Smooth muscle cell (in vitro differentiated cells): ENCODE results near the gene RIBC1. TPM values are rescaled to one million over a fixed set of nuclear protein-coding genes. Genes with fewer than 3 reads are reported as not detected.

Experiments used
- DNase-seq: peaks from one replicate; lab custom pipeline; 2025; ENCODE audit not compliant: unreplicated experiment; lab: John Stamatoyannopoulos, UW
- H2AFZ ChIP-seq: fragments of 200-600 bp; sonication (generic); 2 replicates; pipeline ENCODE4 v1.6.0; 2016; ENCODE audit warnings: antibody characterized with exemption, low read depth, mild to moderate bottlenecking
- H3F3A ChIP-seq: fragments of 200-600 bp; sonication (generic); 2 replicates; pipeline ENCODE4 v1.6.0; 2017; ENCODE audit warnings: antibody characterized with exemption, low read depth
- H3K27ac ChIP-seq: fragments of 200-600 bp; sonication (generic); 2 replicates; pipeline ENCODE4 v1.5.1; 2016; ENCODE audit warnings: low read depth, mild to moderate bottlenecking
- H3K27me3 ChIP-seq: fragments of 200-600 bp; sonication (generic); 2 replicates; pipeline ENCODE4 v1.6.1; 2016; ENCODE audit warnings: low read depth, mild to moderate bottlenecking
- H3K36me3 ChIP-seq: fragments of 200-600 bp; sonication (generic); 2 replicates; pipeline ENCODE4 v1.5.1; 2016; ENCODE audit warnings: low read depth
- H3K4me1 ChIP-seq: fragments of 200-600 bp; sonication (generic); 2 replicates; pipeline ENCODE4 v1.5.1; 2016; ENCODE audit warnings: low read depth
- H3K4me2 ChIP-seq: fragments of 200-600 bp; sonication (generic); 2 replicates; pipeline ENCODE4 v1.6.0; 2016; ENCODE audit warnings: mild to moderate bottlenecking
- H3K4me3 ChIP-seq: fragments of 200-600 bp; sonication (generic); 2 replicates; pipeline ENCODE4 v1.5.1; 2016; ENCODE audit warnings: mild to moderate bottlenecking
- H3K79me2 ChIP-seq: fragments of 200-600 bp; sonication (generic); 2 replicates; pipeline ENCODE4 v1.6.0; 2016; ENCODE audit warnings: low read depth, mild to moderate bottlenecking
- H3K9ac ChIP-seq: fragments of 200-600 bp; sonication (generic); 2 replicates; pipeline ENCODE4 v1.6.0; 2016; ENCODE audit warnings: low read depth
- H3K9me3 ChIP-seq: fragments of 200-600 bp; sonication (generic); replicated peaks from 2 replicates; pipeline ENCODE4 v1.5.1; 2016; ENCODE audit warnings: low read depth
- H4K20me1 ChIP-seq: fragments of 200-600 bp; sonication (generic); 2 replicates; pipeline ENCODE4 v1.6.0; 2016; ENCODE audit warnings: low read depth
- CTCF ChIP-seq: fragments of 200-600 bp; sonication (generic); IDR thresholded peaks from 2 replicates; pipeline ENCODE4 v1.5.1; 2017; ENCODE audit warnings: borderline replicate concordance, mild to moderate bottlenecking, antibody characterized with exemption; ENCODE audit not compliant: insufficient read depth, poor library complexity, severe bottlenecking
- WGBS: methylation state at CpG from one replicate; pipeline ENCODE4 v1.1.7; 2016; ENCODE audit warnings: low lambda C conversion rate; 5-methylcytosine and 5-hydroxymethylcytosine counted together
- polyA plus RNA-seq: library from polyadenylated mRNA; unstranded; fragments of >200 nt; fragmentation: Nextera tagmentation; extraction: Ambion mirVana; gene quantifications from 2 replicates; pipeline ENCODE4 v1.2.1, GENCODE V29; 2016
- total RNA-seq: library from RNA; depleted of rRNA; stranded (reverse); fragments of >200 nt; gene quantifications from 2 replicates; pipeline ENCODE4 v1.2.3, GENCODE V29; 2014

Gene RIBC1
- total and polyA plus RNA-seq, 2 experiments from 2014 or later = 0.16 to 1.4 TPM

- DNase-seq = no peak
- no peak overlapping the region for H3K4me3 ChIP-seq
- no peaks in the 10 kb centered on the region for H4K20me1 ChIP-seq
- H3K9me3 ChIP-seq = no peaks in the 10 kb centered on the region
- H3K27me3 ChIP-seq = no peaks in the 10 kb centered on the region
- no peak overlapping the region for H3K27ac ChIP-seq
- no peak overlapping the region for H3K4me2 ChIP-seq
- H3K36me3 ChIP-seq = no peaks in the 10 kb centered on the region
- no peaks in the 10 kb centered on the region for H3K4me1 ChIP-seq
- H3F3A ChIP-seq = no peaks in the 10 kb centered on the region
- 71% methylated on average over 5 of the region's 5 CpGs for WGBS
- H3K79me2 ChIP-seq = no peaks in the 10 kb centered on the region
- H2AFZ ChIP-seq = no peak overlapping the region
- no peak overlapping the region for H3K9ac ChIP-seq
- no peak for TF ChIP-seq CTCF
Observed at GRCh38 chrX:53438174-53438831, 15.6 kb downstream of the RIBC1 start.

GRCh38 chrX:53438832-53439230 lies 16.2 kb downstream of the RIBC1 start:
- DNase-seq = no peak
- Histone ChIP-seq H3K4me1 (no peaks in the 10 kb centered on the region), H3K9me3 (no peaks in the 10 kb centered on the region), H3K4me2 (no peak overlapping the region), H3F3A (no peaks in the 10 kb centered on the region), H4K20me1 (no peaks in the 10 kb centered on the region), H3K27ac (no peak overlapping the region), H3K9ac (no peak overlapping the region), H3K27me3 (no peaks in the 10 kb centered on the region), H3K4me3 (no peak overlapping the region), H3K79me2 (no peaks in the 10 kb centered on the region), H3K36me3 (no peaks in the 10 kb centered on the region), H2AFZ (no peak overlapping the region)
- no peak for TF ChIP-seq CTCF
- 75% methylated on average over 1 of the region's 1 CpG for WGBS

GRCh38 chrX:53440101-53440500 lies 17.4 kb downstream of the RIBC1 start:
- H3K27me3 ChIP-seq = no peaks in the 10 kb centered on the region
- H3K9ac ChIP-seq = no peak overlapping the region
- H3K9me3 ChIP-seq = no peaks in the 10 kb centered on the region
- no peaks in the 10 kb centered on the region for H3K79me2 ChIP-seq
- peak overlapping the region; percentile 85 for H3K4me2 ChIP-seq
- no peak for TF ChIP-seq CTCF
- DNase-seq = no peak
- H4K20me1 ChIP-seq = no peaks in the 10 kb centered on the region
- no peak overlapping the region for H3K4me3 ChIP-seq
- H2AFZ ChIP-seq = peak overlapping the region; percentile 59
- no peaks in the 10 kb centered on the region for H3K36me3 ChIP-seq
- 90% methylated on average over 5 of the region's 5 CpGs for WGBS
- no peak overlapping the region for H3K27ac ChIP-seq
- no peaks in the 10 kb centered on the region for H3K4me1 ChIP-seq
- H3F3A ChIP-seq = no peaks in the 10 kb centered on the region
